Breast epithelium (tissue), 3 donors: Measurements from ENCODE around the gene SEMA4B.

ENCODE experiments used
- POLR2A ChIP-seq: fragments of 450-650 bp; IDR thresholded peaks from one replicate; pipeline ENCODE4 v1.6.1; 2016; ENCODE audit warnings: antibody characterized with exemption, mild to moderate bottlenecking, moderate library complexity
- TF ChIP-seq, protein P1 (sequence below), 3 donors: fragments of 450-650 bp; IDR thresholded peaks; one replicate each; pipeline ENCODE4 v1.5.1; 2016 to 2017; ENCODE audit warnings: antibody characterized with exemption in 3 of 3, mild to moderate bottlenecking in 3 of 3, moderate library complexity in 3 of 3

DNA sequence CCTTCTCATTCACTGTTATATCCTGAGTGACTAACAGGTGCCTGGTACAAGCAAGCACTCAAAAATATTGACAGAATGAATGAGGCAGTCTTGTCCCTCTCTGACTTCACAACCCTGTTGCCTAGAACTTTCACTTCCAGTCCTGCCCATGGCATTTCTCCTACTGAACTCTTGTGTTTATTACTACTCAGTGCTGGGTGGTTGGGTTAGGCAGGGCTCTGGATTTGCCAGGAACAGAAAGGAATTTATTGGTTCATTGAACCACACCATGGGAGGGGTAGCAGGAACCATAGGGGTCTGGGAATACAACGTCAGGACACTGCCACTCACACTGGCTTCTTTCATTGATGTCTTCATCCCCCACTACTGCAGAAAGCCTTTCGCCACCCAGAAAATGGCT lies 41.9 kb upstream of the SEMA4B start:
- no peak for TF ChIP-seq POLR2A
- TF ChIP-seq, protein P1, sequence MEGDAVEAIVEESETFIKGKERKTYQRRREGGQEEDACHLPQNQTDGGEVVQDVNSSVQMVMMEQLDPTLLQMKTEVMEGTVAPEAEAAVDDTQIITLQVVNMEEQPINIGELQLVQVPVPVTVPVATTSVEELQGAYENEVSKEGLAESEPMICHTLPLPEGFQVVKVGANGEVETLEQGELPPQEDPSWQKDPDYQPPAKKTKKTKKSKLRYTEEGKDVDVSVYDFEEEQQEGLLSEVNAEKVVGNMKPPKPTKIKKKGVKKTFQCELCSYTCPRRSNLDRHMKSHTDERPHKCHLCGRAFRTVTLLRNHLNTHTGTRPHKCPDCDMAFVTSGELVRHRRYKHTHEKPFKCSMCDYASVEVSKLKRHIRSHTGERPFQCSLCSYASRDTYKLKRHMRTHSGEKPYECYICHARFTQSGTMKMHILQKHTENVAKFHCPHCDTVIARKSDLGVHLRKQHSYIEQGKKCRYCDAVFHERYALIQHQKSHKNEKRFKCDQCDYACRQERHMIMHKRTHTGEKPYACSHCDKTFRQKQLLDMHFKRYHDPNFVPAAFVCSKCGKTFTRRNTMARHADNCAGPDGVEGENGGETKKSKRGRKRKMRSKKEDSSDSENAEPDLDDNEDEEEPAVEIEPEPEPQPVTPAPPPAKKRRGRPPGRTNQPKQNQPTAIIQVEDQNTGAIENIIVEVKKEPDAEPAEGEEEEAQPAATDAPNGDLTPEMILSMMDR (IDR thresholded peaks at IDR 0.05), result no peak
